Tibial nerve (tissue), 4 donors: ENCODE measurements around the gene PARD3B. TPM values are rescaled to one million over a fixed set of nuclear protein-coding genes. Genes with fewer than 3 reads are reported as not detected.

Experiments used
- DNase-seq, 2 donors: peaks; one replicate each; pipeline ENCODE4 v3.0.0-alpha.2; 2019; ENCODE audit warnings: low spot score in 2 of 2
- H3K27ac ChIP-seq, 4 donors: fragments of 200-600 bp; sonication (generic) in 3 of 4; one replicate each; pipeline ENCODE4 v1.5.1; 2017 to 2019; ENCODE audit warnings: mild to moderate bottlenecking in 1 of 4
- H3K27me3 ChIP-seq, 2 donors: fragments of 200-600 bp; sonication (generic) in 1 of 2; one replicate each; pipeline versions ENCODE4 v1.5.1 to v1.6.0; 2017 to 2019
- H3K36me3 ChIP-seq, 3 donors: fragments of 200-600 bp; sonication (generic); one replicate each; pipeline ENCODE4 v1.5.1; 2018 to 2019
- H3K4me1 ChIP-seq, 4 donors: fragments of 200-600 bp; sonication (generic) in 3 of 4; one replicate each; pipeline ENCODE4 v1.5.1; 2017 to 2019
- H3K4me3 ChIP-seq, 4 donors: fragments of 200-600 bp; sonication (generic) in 3 of 4; one replicate each; pipeline ENCODE4 v1.5.1; 2017 to 2019; ENCODE audit warnings: mild to moderate bottlenecking in 1 of 4, moderate library complexity in 1 of 4
- H3K9me3 ChIP-seq, 4 donors: fragments of 200-600 bp; sonication (generic) in 3 of 4; one replicate each; pipeline ENCODE4 v1.5.1; 2017 to 2019
- EP300 ChIP-seq, 2 donors: sonication (generic); formaldehyde crosslinking; IDR thresholded peaks; one replicate each; pipeline ENCODE4 v1.6.1; 2017; ENCODE audit warnings: antibody characterized with exemption in 2 of 2, mild to moderate bottlenecking in 1 of 2
- POLR2A ChIP-seq, 2 donors: fragments of 450-650 bp; IDR thresholded peaks; one replicate each; pipeline ENCODE4 v1.6.1; 2017; ENCODE audit warnings: antibody characterized with exemption in 2 of 2, mild to moderate bottlenecking in 2 of 2, moderate library complexity in 2 of 2
- WGBS, 2 donors: methylation state at CpG; one replicate each; pipeline ENCODE4 v1.1.5; 2018; 5-methylcytosine and 5-hydroxymethylcytosine counted together
- total RNA-seq, 4 donors: library from RNA; depleted of rRNA; stranded (reverse); fragments of >200 nt; gene quantifications; one replicate each; pipeline ENCODE4 v1.1.0, GENCODE V29; 2016
- TF ChIP-seq, protein P1 (sequence below), 5 experiments: fragments of 200-600 bp in 3 of 5; fragments of 450-650 bp in 2 of 5; sonication (generic) in 3 of 5; IDR thresholded peaks; one replicate each; pipeline ENCODE4 v1.5.1; 2016 to 2019; ENCODE audit warnings: antibody characterized with exemption in 5 of 5, mild to moderate bottlenecking in 3 of 5, moderate library complexity in 2 of 5

The PARD3B gene
- total RNA-seq, 4 donors from 2014 or later = 47.4 to 101 (median 64.8) TPM

GRCh38 chr2:205235434-205235833 is 690.2 kb downstream of the PARD3B start:
- Histone ChIP-seq H3K36me3 (peaks cover 0 to 22% (median 0%) of the 10 kb centered on the region in 3 donors), H3K4me3 (no peak overlapping the region), H3K9me3 (no peaks in the 10 kb centered on the region), H3K4me1 (no peaks in the 10 kb centered on the region), H3K27ac (no peak overlapping the region), H3K27me3 (no peaks in the 10 kb centered on the region)
- TF ChIP-seq, protein P1, sequence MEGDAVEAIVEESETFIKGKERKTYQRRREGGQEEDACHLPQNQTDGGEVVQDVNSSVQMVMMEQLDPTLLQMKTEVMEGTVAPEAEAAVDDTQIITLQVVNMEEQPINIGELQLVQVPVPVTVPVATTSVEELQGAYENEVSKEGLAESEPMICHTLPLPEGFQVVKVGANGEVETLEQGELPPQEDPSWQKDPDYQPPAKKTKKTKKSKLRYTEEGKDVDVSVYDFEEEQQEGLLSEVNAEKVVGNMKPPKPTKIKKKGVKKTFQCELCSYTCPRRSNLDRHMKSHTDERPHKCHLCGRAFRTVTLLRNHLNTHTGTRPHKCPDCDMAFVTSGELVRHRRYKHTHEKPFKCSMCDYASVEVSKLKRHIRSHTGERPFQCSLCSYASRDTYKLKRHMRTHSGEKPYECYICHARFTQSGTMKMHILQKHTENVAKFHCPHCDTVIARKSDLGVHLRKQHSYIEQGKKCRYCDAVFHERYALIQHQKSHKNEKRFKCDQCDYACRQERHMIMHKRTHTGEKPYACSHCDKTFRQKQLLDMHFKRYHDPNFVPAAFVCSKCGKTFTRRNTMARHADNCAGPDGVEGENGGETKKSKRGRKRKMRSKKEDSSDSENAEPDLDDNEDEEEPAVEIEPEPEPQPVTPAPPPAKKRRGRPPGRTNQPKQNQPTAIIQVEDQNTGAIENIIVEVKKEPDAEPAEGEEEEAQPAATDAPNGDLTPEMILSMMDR (IDR thresholded peaks at IDR 0.05) = no peak
- TF ChIP-seq POLR2A (IDR thresholded peaks at IDR 0.05) (no peak), EP300 (IDR thresholded peaks at IDR 0.05) (no peak)
- 95 to 96% methylated on average over 1 of the region's 1 CpG for WGBS, 2 donors
- DNase-seq = no peak

DNA sequence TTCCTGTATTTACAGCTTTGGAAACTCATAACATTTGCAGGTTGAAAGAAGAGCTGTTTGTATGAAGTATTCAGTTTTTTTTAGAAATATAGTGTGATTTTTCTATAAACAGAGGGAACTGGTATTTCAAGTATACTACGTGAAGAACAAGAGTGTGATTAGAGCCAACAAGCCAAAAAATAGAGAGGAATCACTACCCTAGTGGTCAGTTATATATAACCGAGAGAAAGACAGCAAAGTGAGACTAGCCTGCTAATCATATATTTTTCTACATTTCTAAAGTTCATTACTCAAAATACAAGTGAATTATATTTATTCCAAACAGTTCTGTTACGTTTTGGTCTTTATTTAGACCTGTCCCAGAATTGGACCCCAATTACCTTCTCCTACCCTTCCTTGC is 692.2 kb downstream of the PARD3B start:
- WGBS, 2 donors = 86 to 88% methylated on average over 3 of the region's 3 CpGs
- no peaks in the 10 kb centered on the region for H3K27me3 ChIP-seq
- H3K4me3 ChIP-seq = no peak overlapping the region
- H3K9me3 ChIP-seq = no peaks in the 10 kb centered on the region
- no peak for DNase-seq
- peaks cover 0 to 5% (median 0%) of the 10 kb centered on the region in 3 donors for H3K36me3 ChIP-seq
- TF ChIP-seq, protein P1 (IDR thresholded peaks at IDR 0.05) = no peak
- no peak for TF ChIP-seq POLR2A (IDR thresholded peaks at IDR 0.05)
- no peak for TF ChIP-seq EP300 (IDR thresholded peaks at IDR 0.05)
- no peak overlapping the region for H3K27ac ChIP-seq
- no peaks in the 10 kb centered on the region for H3K4me1 ChIP-seq

DNA sequence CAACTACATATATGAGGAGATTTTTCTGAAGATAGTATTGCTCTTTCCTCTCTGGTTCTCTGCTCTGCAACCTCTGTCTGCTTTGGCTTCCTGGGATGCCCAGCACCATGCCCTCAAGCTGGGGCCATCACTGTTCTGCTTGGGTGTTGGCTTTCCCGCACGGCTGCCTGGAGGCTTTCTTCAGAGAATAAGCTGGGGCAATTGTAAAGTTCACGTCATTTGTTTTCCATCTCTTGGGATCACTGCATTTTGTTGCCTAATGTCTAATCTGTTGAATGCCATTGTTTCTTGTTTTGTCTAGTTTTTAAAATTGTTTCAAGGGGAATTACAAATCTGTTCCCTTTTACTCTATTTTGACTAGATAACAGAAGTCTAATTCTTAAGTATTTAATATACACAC is 699.7 kb downstream of the PARD3B start:
- DNase-seq = no peak
- H3K9me3 ChIP-seq = no peaks in the 10 kb centered on the region
- no peaks in the 10 kb centered on the region for H3K27me3 ChIP-seq
- H3K36me3 ChIP-seq = no peaks in the 10 kb centered on the region
- H3K4me3 ChIP-seq = no peak overlapping the region
- WGBS, 2 donors = 54 to 78% methylated on average over 3 of the region's 3 CpGs
- TF ChIP-seq, protein P1 (IDR thresholded peaks at IDR 0.05) = no peak
- TF ChIP-seq POLR2A (IDR thresholded peaks at IDR 0.05) (no peak), EP300 (IDR thresholded peaks at IDR 0.05) (no peak)
- H3K27ac ChIP-seq = no peak overlapping the region
- peaks cover 0 to 14% (median 0%) of the 10 kb centered on the region in 4 donors for H3K4me1 ChIP-seq

DNA sequence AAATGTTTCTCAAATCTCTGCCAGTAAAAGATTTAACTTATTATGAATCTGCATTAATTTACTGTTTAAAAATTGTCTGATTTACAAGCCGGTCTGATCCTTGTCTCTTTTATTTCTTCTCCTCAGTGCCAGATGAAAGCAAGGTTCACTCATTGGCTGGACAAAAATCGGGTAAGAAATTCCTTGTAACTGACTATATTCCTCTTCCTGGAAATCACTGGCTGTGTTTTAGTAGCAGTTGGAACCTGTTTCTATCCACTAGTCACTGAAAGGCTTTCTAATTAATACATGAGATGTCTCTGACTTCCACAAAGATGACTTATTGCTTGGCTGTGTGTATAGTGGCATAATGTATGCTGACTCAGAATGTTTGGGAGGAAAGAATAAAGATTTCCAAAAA is 700.4 kb downstream of the PARD3B start:
- no peaks in the 10 kb centered on the region for H3K36me3 ChIP-seq
- H3K4me1 ChIP-seq = peaks cover 0 to 14% (median 0%) of the 10 kb centered on the region in 4 donors
- 44 to 46% methylated on average over 2 of the region's 2 CpGs for WGBS, 2 donors
- H3K9me3 ChIP-seq = no peaks in the 10 kb centered on the region
- peak overlapping the region in 1 of 4 donors; percentile 0 for H3K27ac ChIP-seq
- TF ChIP-seq POLR2A (IDR thresholded peaks at IDR 0.05) (no peak), EP300 (IDR thresholded peaks at IDR 0.05) (no peak)
- TF ChIP-seq, protein P1 (IDR thresholded peaks at IDR 0.05) = no peak
- no peak overlapping the region for H3K4me3 ChIP-seq
- no peak for DNase-seq
- no peaks in the 10 kb centered on the region for H3K27me3 ChIP-seq

- WGBS, 2 donors = 81 to 88% methylated on average over 2 of the region's 2 CpGs
- no peak overlapping the region for H3K4me3 ChIP-seq
- no peak for DNase-seq
- no peaks in the 10 kb centered on the region for H3K27me3 ChIP-seq
- no peaks in the 10 kb centered on the region for H3K4me1 ChIP-seq
- H3K36me3 ChIP-seq = no peaks in the 10 kb centered on the region
- H3K27ac ChIP-seq = no peak overlapping the region
- H3K9me3 ChIP-seq = no peaks in the 10 kb centered on the region
- no peak for TF ChIP-seq EP300 (IDR thresholded peaks at IDR 0.05)
- TF ChIP-seq POLR2A (IDR thresholded peaks at IDR 0.05) = no peak
- TF ChIP-seq, protein P1 (IDR thresholded peaks at IDR 0.05) = no peak
Measured at GRCh38 chr2:205259121-205259520, 713.8 kb downstream of the PARD3B start.
